Calu3 (cell line): ENCODE measurements around the gene TAX1BP3. TPM values are rescaled to one million over a fixed set of nuclear protein-coding genes. Genes with fewer than 3 reads are reported as not detected.
A peak's percentile ranks its signal among the peaks of the same experiment; 100 is the strongest.

Experiments
- BruUV-seq: library from RNA; stranded (reverse); fragments of 400-500 nt; replicated peaks from 2 replicates; lab custom pipeline; 2021; lab: Mats Ljungman, UMichigan
- CTCF ChIA-PET: fragments of 300-600 bp; sonication (Branson Sonifier 250); formaldehyde crosslinking; loops from one replicate; lab custom pipeline; 2022; ENCODE audit warnings: antibody characterized with exemption; lab: Charles Lee
- DNase-seq: peaks from one replicate; pipeline ENCODE4 v3.0.0; 2022
- H3K27ac Mint-ChIP-seq: one replicate; pipeline ENCODE4 v1.8.0; 2022; ENCODE audit warnings: mixed read lengths; ENCODE audit not compliant: unreplicated experiment
- H3K27me3 Mint-ChIP-seq: one replicate; pipeline ENCODE4 v1.8.0; 2022; ENCODE audit warnings: mixed read lengths; ENCODE audit not compliant: unreplicated experiment
- H3K36me3 Mint-ChIP-seq: one replicate; pipeline ENCODE4 v1.8.0; 2022; ENCODE audit warnings: mild to moderate bottlenecking, moderate library complexity, mixed read lengths; ENCODE audit not compliant: insufficient read depth, unreplicated experiment
- H3K4me1 Mint-ChIP-seq: one replicate; pipeline ENCODE4 v1.8.0; 2022; ENCODE audit warnings: mild to moderate bottlenecking, low read depth, mixed read lengths; ENCODE audit not compliant: unreplicated experiment
- H3K4me3 Mint-ChIP-seq: one replicate; pipeline ENCODE4 v1.8.0; 2022; ENCODE audit warnings: mild to moderate bottlenecking, low read depth, moderate library complexity, mixed read lengths; ENCODE audit not compliant: unreplicated experiment
- H3K9me3 Mint-ChIP-seq: one replicate; pipeline ENCODE4 v1.8.0; 2022; ENCODE audit warnings: low read depth, mixed read lengths; ENCODE audit not compliant: unreplicated experiment
- CTCF ChIP-seq: fragments of 200-600 bp; IDR thresholded peaks from one replicate; pipeline ENCODE4 v1.8.0; 2022; ENCODE audit warnings: antibody characterized with exemption; ENCODE audit not compliant: unreplicated experiment
- intact Hi-C: fragments of 100-400 bp; cut with micrococcal nuclease; formaldehyde crosslinking; loops from one replicate; pipeline ENCODE4 v1.10.0; 2022; ENCODE audit not compliant: unreplicated experiment
- total RNA-seq: library from RNA; stranded (reverse); gene quantifications from 2 replicates; pipeline ENCODE4 v1.2.3, GENCODE V29; 2022

TAX1BP3 gene
- total RNA-seq, 1 experiment from 2014 or later, result 66.1 TPM

- TSS peak; percentile 35 for BruUV-seq
- TF ChIP-seq CTCF, result no peak
- Mint-ChIP-seq H3K4me3 (peak overlapping the region; percentile 91), H3K27ac (peak overlapping the region; percentile 58), H3K4me1 (peaks cover 10% of the 10 kb centered on the region), H3K9me3 (no peaks in the 10 kb centered on the region), H3K36me3 (peaks cover 67% of the 10 kb centered on the region), H3K27me3 (no peaks in the 10 kb centered on the region)
- CTCF ChIA-PET, result interaction anchor here (0.5 to 0.6 kb wide), 3 partner anchors 13 to 728 kb away, joined by 3 to 4 read pairs (median 4); no protein-coding TSS in a partner anchor
- intact Hi-C loops, result no loop called here
- DNase-seq, result peak; percentile 90
These were observed 756 bp downstream of the TAX1BP3 start for GRCh38 chr17:3667366-3668278.

- TF ChIP-seq CTCF, result no peak
- H3K27me3 Mint-ChIP-seq, result no peaks in the 10 kb centered on the region
- peaks cover 75% of the 10 kb centered on the region for H3K36me3 Mint-ChIP-seq
- no peaks in the 10 kb centered on the region for H3K9me3 Mint-ChIP-seq
- H3K27ac Mint-ChIP-seq, result peak overlapping the region; percentile 75
- BruUV-seq, result no TSS peak
- DNase-seq, result no peak
- CTCF ChIA-PET, result no interaction called here
- intact Hi-C loops, result no loop called here
- H3K4me1 Mint-ChIP-seq, result peaks cover 10% of the 10 kb centered on the region
- peak overlapping the region; percentile 45 for H3K4me3 Mint-ChIP-seq
These were observed 1.9 kb downstream of the TAX1BP3 start for GRCh38 chr17:3666516-3666915.

- Mint-ChIP-seq H3K4me1 (peaks cover 10% of the 10 kb centered on the region), H3K36me3 (peaks cover 82% of the 10 kb centered on the region), H3K9me3 (no peaks in the 10 kb centered on the region), H3K4me3 (peak overlapping the region; percentile 45), H3K27me3 (no peaks in the 10 kb centered on the region), H3K27ac (peak overlapping the region; percentile 75)
- no TSS peak for BruUV-seq
- intact Hi-C loops, result no loop called here
- DNase-seq, result no peak
- CTCF ChIA-PET, result no interaction called here
- TF ChIP-seq CTCF, result no peak
These were observed 2.5 kb downstream of the TAX1BP3 start for GRCh38 chr17:3665834-3666233.

GRCh38 chr17:3663102-3664011, 5.0 kb downstream of the TAX1BP3 start:
- TF ChIP-seq CTCF, result no peak

More at GRCh38 chr17:3663102-3664011, 5.0 kb downstream of the TAX1BP3 start:
- intact Hi-C loops, result no loop called here
- Mint-ChIP-seq H3K27ac (no peak overlapping the region), H3K9me3 (no peaks in the 10 kb centered on the region), H3K27me3 (no peaks in the 10 kb centered on the region), H3K36me3 (peaks cover 82% of the 10 kb centered on the region), H3K4me3 (no peak overlapping the region), H3K4me1 (peaks cover 10% of the 10 kb centered on the region)
- DNase-seq, result no peak
- no TSS peak for BruUV-seq
- CTCF ChIA-PET, result no interaction called here
